ENCODE measurements around the gene RB1.

RB1 gene

DNA sequence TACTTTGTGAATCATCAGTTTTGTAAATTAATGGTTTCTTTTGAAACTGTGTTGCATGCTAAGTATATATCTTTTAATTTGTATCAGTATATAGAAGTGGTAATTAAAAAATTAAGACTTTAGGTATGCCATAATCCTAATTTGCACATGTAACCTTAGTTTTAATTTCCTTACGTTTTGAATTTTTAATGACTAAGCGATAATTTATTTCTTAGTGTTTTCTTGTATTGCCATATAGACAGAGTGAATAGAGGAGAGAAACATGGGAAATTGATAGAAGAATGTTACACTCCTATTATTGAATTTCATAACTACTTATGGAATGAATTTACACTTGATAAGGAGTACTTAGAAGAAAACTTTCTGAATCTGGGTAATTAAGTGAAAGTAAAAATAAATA lies 79.8 kb downstream of the RB1 start:
- Histone ChIP-seq H3K4me3 (ENCODE audit: low read length) (no peak overlapping the region), H2BK120ac (ENCODE audit: low read depth, low read length) (no peak overlapping the region), H3K79me1 (ENCODE audit: low read length) (no peaks in the 10 kb centered on the region), H3K4me2 (ENCODE audit: low read length) (no peak overlapping the region), H3K4me1 (ENCODE audit: control insufficient read depth, low read depth, low read length) (no peaks in the 10 kb centered on the region), H2BK15ac (replicated peaks; ENCODE audit: low read depth) (no peak overlapping the region), H4K5ac (ENCODE audit: low read length) (no peak overlapping the region), H4K8ac (ENCODE audit: low read depth, low read length) (no peak overlapping the region), H3K9ac (ENCODE audit: low read length) (no peak overlapping the region), H2BK5ac (ENCODE audit: low read length) (no peak overlapping the region), H3K36me3 (ENCODE audit: control insufficient read depth, insufficient read depth, low read length) (no peaks in the 10 kb centered on the region), H3K27me3 (ENCODE audit: insufficient read depth, low read length, poor library complexity) (no peaks in the 10 kb centered on the region), H3K79me2 (ENCODE audit: control insufficient read depth, insufficient read depth, low read length) (no peaks in the 10 kb centered on the region), H3K56ac (ENCODE audit: low read length) (no peak overlapping the region), H3K23ac (ENCODE audit: low read length) (no peak overlapping the region), H3K27ac (ENCODE audit: low read depth, low read length) (no peak overlapping the region), H3K18ac (ENCODE audit: low read length) (no peak overlapping the region), H2AK5ac (ENCODE audit: low read length) (no peak overlapping the region), H3K4ac (ENCODE audit: low read depth, low read length) (no peak overlapping the region)
- DNase-seq = no peak
- WGBS (ENCODE audit: extremely low coverage, insufficient coverage, low lambda C conversion rate) = no CpG with 5 or more reads among the region's 2 CpGs

GRCh38 chr13:48386816-48387215 lies 83.3 kb downstream of the RB1 start:
- H2BK15ac ChIP-seq (replicated peaks; ENCODE audit: low read depth) = no peak overlapping the region
- no peak overlapping the region for H4K5ac ChIP-seq (ENCODE audit: low read length)
- WGBS (ENCODE audit: extremely low coverage, insufficient coverage, low lambda C conversion rate) = no CpG with 5 or more reads among the region's 8 CpGs
- no peak overlapping the region for H3K4me3 ChIP-seq (ENCODE audit: low read length)
- H4K8ac ChIP-seq (ENCODE audit: low read depth, low read length) = no peak overlapping the region
- H3K27ac ChIP-seq (ENCODE audit: low read depth, low read length) = no peak overlapping the region
- H3K4me1 ChIP-seq (ENCODE audit: control insufficient read depth, low read depth, low read length) = no peaks in the 10 kb centered on the region
- no peaks in the 10 kb centered on the region for H3K79me2 ChIP-seq (ENCODE audit: control insufficient read depth, insufficient read depth, low read length)
- no peak overlapping the region for H3K4me2 ChIP-seq (ENCODE audit: low read length)
- no peaks in the 10 kb centered on the region for H3K36me3 ChIP-seq (ENCODE audit: control insufficient read depth, insufficient read depth, low read length)
- H2BK5ac ChIP-seq (ENCODE audit: low read length) = no peak overlapping the region
- no peak overlapping the region for H3K9ac ChIP-seq (ENCODE audit: low read length)
- no peak overlapping the region for H3K18ac ChIP-seq (ENCODE audit: low read length)
- H3K79me1 ChIP-seq (ENCODE audit: low read length) = no peaks in the 10 kb centered on the region
- H3K27me3 ChIP-seq (ENCODE audit: insufficient read depth, low read length, poor library complexity) = no peaks in the 10 kb centered on the region
- H2AK5ac ChIP-seq (ENCODE audit: low read length) = no peak overlapping the region
- no peak for DNase-seq
- H3K23ac ChIP-seq (ENCODE audit: low read length) = no peak overlapping the region
- H2BK120ac ChIP-seq (ENCODE audit: low read depth, low read length) = no peak overlapping the region
- no peak overlapping the region for H3K56ac ChIP-seq (ENCODE audit: low read length)
- no peak overlapping the region for H3K4ac ChIP-seq (ENCODE audit: low read depth, low read length)

GRCh38 chr13:48391257-48391656 lies 87.7 kb downstream of the RB1 start:
- Histone ChIP-seq H3K4me1 (ENCODE audit: control insufficient read depth, low read depth, low read length) (no peaks in the 10 kb centered on the region), H3K4me3 (ENCODE audit: low read length) (no peak overlapping the region), H4K5ac (ENCODE audit: low read length) (no peak overlapping the region), H2BK15ac (replicated peaks; ENCODE audit: low read depth) (no peak overlapping the region), H3K79me2 (ENCODE audit: control insufficient read depth, insufficient read depth, low read length) (no peaks in the 10 kb centered on the region), H2BK120ac (ENCODE audit: low read depth, low read length) (no peak overlapping the region), H2BK5ac (ENCODE audit: low read length) (no peak overlapping the region), H3K36me3 (ENCODE audit: control insufficient read depth, insufficient read depth, low read length) (no peaks in the 10 kb centered on the region), H3K9ac (ENCODE audit: low read length) (no peak overlapping the region), H3K18ac (ENCODE audit: low read length) (no peak overlapping the region), H3K4me2 (ENCODE audit: low read length) (no peak overlapping the region), H3K56ac (ENCODE audit: low read length) (no peak overlapping the region), H3K27me3 (ENCODE audit: insufficient read depth, low read length, poor library complexity) (no peaks in the 10 kb centered on the region), H3K79me1 (ENCODE audit: low read length) (no peaks in the 10 kb centered on the region), H4K8ac (ENCODE audit: low read depth, low read length) (no peak overlapping the region), H3K4ac (ENCODE audit: low read depth, low read length) (no peak overlapping the region), H3K27ac (ENCODE audit: low read depth, low read length) (no peak overlapping the region), H3K23ac (ENCODE audit: low read length) (no peak overlapping the region), H2AK5ac (ENCODE audit: low read length) (no peak overlapping the region)
- no peak for DNase-seq
- WGBS (ENCODE audit: extremely low coverage, insufficient coverage, low lambda C conversion rate) = no CpG with 5 or more reads among the region's 3 CpGs

DNA sequence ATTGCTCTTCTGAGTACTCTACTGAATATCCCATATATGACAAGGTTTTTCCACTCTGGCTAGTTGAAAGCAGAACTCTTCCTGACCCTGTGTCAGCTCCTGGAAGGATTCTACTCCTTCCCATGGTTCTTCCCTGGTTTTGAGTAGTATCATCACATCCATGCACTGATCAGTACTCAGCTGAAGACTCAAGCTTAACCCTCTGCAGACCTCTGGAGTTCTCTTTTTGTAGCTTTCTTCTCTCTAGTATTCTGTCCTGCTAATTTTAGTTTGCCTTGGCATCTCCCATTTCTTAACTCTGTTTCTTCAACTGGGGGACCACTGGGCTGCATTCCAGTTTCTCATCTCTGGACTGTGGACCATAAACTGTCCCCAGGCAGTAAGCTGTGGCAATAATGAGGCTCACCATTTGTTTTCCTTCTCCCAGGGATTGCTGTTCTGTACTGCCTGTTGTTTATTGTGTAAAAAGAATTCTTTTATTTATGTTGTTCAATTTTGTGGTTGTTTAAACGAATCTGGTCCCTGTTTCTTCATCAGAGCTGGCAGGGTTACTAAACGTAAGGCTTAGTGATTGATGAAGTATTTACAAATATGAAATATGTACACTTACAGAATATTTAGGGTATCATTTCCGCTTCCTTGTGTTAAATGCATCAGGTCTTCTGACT lies 89.6 kb downstream of the RB1 start:
- Histone ChIP-seq H3K4me2 (ENCODE audit: low read length) (no peak overlapping the region), H3K4me1 (ENCODE audit: control insufficient read depth, low read depth, low read length) (no peaks in the 10 kb centered on the region), H3K79me1 (ENCODE audit: low read length) (no peaks in the 10 kb centered on the region), H3K18ac (ENCODE audit: low read length) (no peak overlapping the region), H2BK5ac (ENCODE audit: low read length) (no peak overlapping the region), H2BK15ac (replicated peaks; ENCODE audit: low read depth) (no peak overlapping the region), H3K9ac (ENCODE audit: low read length) (no peak overlapping the region), H4K5ac (ENCODE audit: low read length) (no peak overlapping the region), H2BK120ac (ENCODE audit: low read depth, low read length) (no peak overlapping the region), H3K27ac (ENCODE audit: low read depth, low read length) (no peak overlapping the region), H3K27me3 (ENCODE audit: insufficient read depth, low read length, poor library complexity) (no peaks in the 10 kb centered on the region), H3K4ac (ENCODE audit: low read depth, low read length) (no peak overlapping the region), H3K36me3 (ENCODE audit: control insufficient read depth, insufficient read depth, low read length) (no peaks in the 10 kb centered on the region), H3K56ac (ENCODE audit: low read length) (no peak overlapping the region), H2AK5ac (ENCODE audit: low read length) (no peak overlapping the region), H4K8ac (ENCODE audit: low read depth, low read length) (no peak overlapping the region), H3K23ac (ENCODE audit: low read length) (no peak overlapping the region), H3K79me2 (ENCODE audit: control insufficient read depth, insufficient read depth, low read length) (no peaks in the 10 kb centered on the region), H3K4me3 (ENCODE audit: low read length) (no peak overlapping the region)
- DNase-seq = no peak
- WGBS (ENCODE audit: extremely low coverage, insufficient coverage, low lambda C conversion rate) = no CpG with 5 or more reads among the region's 3 CpGs

DNA sequence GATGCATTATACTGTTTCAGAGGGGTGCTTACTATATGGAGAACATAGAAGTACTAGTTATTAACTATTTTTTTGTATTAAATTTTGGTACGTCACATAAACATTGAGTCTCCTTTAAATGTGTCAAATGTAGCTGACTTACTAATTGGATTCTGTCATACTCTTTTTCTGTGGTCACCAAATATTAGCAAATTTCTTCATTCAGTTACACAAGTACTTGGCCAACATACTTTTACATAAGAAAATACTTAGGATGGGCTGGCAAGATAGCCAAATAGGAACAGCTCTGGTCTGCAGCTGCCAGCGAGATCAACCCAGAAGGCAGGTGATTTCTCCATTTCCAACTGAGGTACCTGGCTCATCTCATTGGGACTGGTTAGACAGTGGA lies 90.1 kb downstream of the RB1 start:
- Histone ChIP-seq H3K27ac (ENCODE audit: low read depth, low read length) (no peak overlapping the region), H3K4ac (ENCODE audit: low read depth, low read length) (no peak overlapping the region), H3K56ac (ENCODE audit: low read length) (no peak overlapping the region), H2AK5ac (ENCODE audit: low read length) (no peak overlapping the region), H3K4me1 (ENCODE audit: control insufficient read depth, low read depth, low read length) (no peaks in the 10 kb centered on the region), H3K4me3 (ENCODE audit: low read length) (no peak overlapping the region), H4K5ac (ENCODE audit: low read length) (no peak overlapping the region), H2BK5ac (ENCODE audit: low read length) (no peak overlapping the region), H2BK15ac (replicated peaks; ENCODE audit: low read depth) (no peak overlapping the region), H3K79me2 (ENCODE audit: control insufficient read depth, insufficient read depth, low read length) (no peaks in the 10 kb centered on the region), H3K79me1 (ENCODE audit: low read length) (no peaks in the 10 kb centered on the region), H3K27me3 (ENCODE audit: insufficient read depth, low read length, poor library complexity) (no peaks in the 10 kb centered on the region), H3K23ac (ENCODE audit: low read length) (no peak overlapping the region), H3K4me2 (ENCODE audit: low read length) (no peak overlapping the region), H4K8ac (ENCODE audit: low read depth, low read length) (no peak overlapping the region), H3K36me3 (ENCODE audit: control insufficient read depth, insufficient read depth, low read length) (no peaks in the 10 kb centered on the region), H3K9ac (ENCODE audit: low read length) (no peak overlapping the region), H3K18ac (ENCODE audit: low read length) (no peak overlapping the region), H2BK120ac (ENCODE audit: low read depth, low read length) (no peak overlapping the region)
- DNase-seq = no peak
- WGBS (ENCODE audit: extremely low coverage, insufficient coverage, low lambda C conversion rate) = no CpG with 5 or more reads among the region's 2 CpGs

DNA sequence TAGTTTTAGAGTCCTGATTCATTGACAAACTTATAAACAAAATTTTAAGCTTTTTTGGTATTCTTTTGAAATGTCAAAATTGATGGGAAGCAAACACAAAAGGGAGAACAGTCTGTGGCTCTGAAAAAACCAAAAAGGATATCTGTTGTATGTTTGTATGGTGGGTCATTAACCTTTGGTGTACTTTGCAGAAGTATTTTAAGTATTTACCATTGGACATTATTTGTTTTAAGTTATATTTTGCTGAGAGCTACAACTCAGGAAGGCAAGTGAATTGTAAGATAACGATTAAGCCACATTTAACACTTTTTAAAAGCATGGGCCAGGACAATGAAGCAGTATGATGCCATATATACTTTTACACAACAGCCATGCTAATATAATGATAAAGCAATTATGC lies 94.2 kb downstream of the RB1 start:
- WGBS (ENCODE audit: extremely low coverage, insufficient coverage, low lambda C conversion rate) = no CpG with 5 or more reads among the region's 1 CpG
- Histone ChIP-seq H3K9ac (ENCODE audit: low read length) (no peak overlapping the region), H4K8ac (ENCODE audit: low read depth, low read length) (no peak overlapping the region), H3K18ac (ENCODE audit: low read length) (no peak overlapping the region), H3K56ac (ENCODE audit: low read length) (no peak overlapping the region), H3K27me3 (ENCODE audit: insufficient read depth, low read length, poor library complexity) (no peaks in the 10 kb centered on the region), H3K4me3 (ENCODE audit: low read length) (no peak overlapping the region), H2BK120ac (ENCODE audit: low read depth, low read length) (no peak overlapping the region), H3K79me2 (ENCODE audit: control insufficient read depth, insufficient read depth, low read length) (no peaks in the 10 kb centered on the region), H4K5ac (ENCODE audit: low read length) (no peak overlapping the region), H2AK5ac (ENCODE audit: low read length) (no peak overlapping the region), H3K4me1 (ENCODE audit: control insufficient read depth, low read depth, low read length) (no peaks in the 10 kb centered on the region), H2BK15ac (replicated peaks; ENCODE audit: low read depth) (no peak overlapping the region), H3K36me3 (ENCODE audit: control insufficient read depth, insufficient read depth, low read length) (no peaks in the 10 kb centered on the region), H3K23ac (ENCODE audit: low read length) (no peak overlapping the region), H2BK5ac (ENCODE audit: low read length) (no peak overlapping the region), H3K79me1 (ENCODE audit: low read length) (no peaks in the 10 kb centered on the region), H3K4me2 (ENCODE audit: low read length) (no peak overlapping the region), H3K27ac (ENCODE audit: low read depth, low read length) (no peak overlapping the region), H3K4ac (ENCODE audit: low read depth, low read length) (no peak overlapping the region)
- DNase-seq = no peak

All from mesendoderm (in vitro differentiated cells).